PC-9 (cell line): Measurements from ENCODE around the gene DEFB129.

Experiments
- EZH2 ChIP-seq: fragments of 200-600 bp; sonication (generic); IDR thresholded peaks from 2 replicates; pipeline ENCODE4 v1.8.0; 2017; ENCODE audit warnings: antibody characterized with exemption, low read depth
- TF ChIP-seq, protein P1 (sequence below): fragments of 200-600 bp; sonication (generic); conservative IDR thresholded peaks from 2 replicates; pipeline ENCODE4 v1.6.1; 2017; ENCODE audit warnings: mixed run types, antibody characterized with exemption, mild to moderate bottlenecking, moderate library complexity

- TF ChIP-seq EZH2 = no peak
- TF ChIP-seq, protein P1, sequence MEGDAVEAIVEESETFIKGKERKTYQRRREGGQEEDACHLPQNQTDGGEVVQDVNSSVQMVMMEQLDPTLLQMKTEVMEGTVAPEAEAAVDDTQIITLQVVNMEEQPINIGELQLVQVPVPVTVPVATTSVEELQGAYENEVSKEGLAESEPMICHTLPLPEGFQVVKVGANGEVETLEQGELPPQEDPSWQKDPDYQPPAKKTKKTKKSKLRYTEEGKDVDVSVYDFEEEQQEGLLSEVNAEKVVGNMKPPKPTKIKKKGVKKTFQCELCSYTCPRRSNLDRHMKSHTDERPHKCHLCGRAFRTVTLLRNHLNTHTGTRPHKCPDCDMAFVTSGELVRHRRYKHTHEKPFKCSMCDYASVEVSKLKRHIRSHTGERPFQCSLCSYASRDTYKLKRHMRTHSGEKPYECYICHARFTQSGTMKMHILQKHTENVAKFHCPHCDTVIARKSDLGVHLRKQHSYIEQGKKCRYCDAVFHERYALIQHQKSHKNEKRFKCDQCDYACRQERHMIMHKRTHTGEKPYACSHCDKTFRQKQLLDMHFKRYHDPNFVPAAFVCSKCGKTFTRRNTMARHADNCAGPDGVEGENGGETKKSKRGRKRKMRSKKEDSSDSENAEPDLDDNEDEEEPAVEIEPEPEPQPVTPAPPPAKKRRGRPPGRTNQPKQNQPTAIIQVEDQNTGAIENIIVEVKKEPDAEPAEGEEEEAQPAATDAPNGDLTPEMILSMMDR = no peak
Observed at GRCh38 chr20:226958-227357, at the start of gene DEFB129.
